GM12864 (cell line): Measurements from ENCODE around the gene UGT1A10.
"Not testable (repeated sequence)": the region's sequence is repeated elsewhere in the genome, so short reads cannot be mapped to it uniquely, and the experiment has no call there.

Source experiments
- DNase-seq: peaks from one replicate; pipeline ENCODE4 v3.0.0-alpha.2; 2011; ENCODE audit warnings: low read depth
- H3K4me3 ChIP-seq: 2 replicates; pipeline ENCODE4 v1.5.1; 2011; ENCODE audit warnings: mild to moderate bottlenecking, low read depth, low read length, control low read depth
- TF ChIP-seq, protein P1 (sequence below): IDR thresholded peaks from 2 replicates; pipeline ENCODE4 v1.5.1; 2011; ENCODE audit warnings: low read depth, mild to moderate bottlenecking, moderate library complexity, low read length, control low read depth, inconsistent platforms; ENCODE audit errors: missing control alignments

Gene UGT1A10

DNA sequence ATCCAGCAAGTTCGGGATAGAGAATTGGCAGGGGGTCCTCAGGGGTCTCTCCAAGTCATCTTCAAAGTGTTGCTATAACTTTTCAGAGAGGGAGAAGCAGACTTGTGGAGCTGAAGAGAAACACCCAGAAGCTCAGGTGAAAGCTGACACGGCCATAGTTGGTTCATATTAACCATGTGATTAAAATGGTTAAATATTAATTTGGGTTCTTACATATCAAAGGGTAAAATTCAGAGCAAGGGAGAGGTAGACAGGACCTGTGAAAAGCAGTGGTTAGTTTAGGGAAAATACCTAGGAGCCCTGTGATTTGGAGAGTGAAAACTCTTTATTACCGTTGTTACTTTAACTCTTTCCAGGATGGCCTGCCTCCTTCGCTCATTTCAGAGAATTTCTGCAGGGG, 56.4 kb downstream of the UGT1A10 start, which contains the start of gene UGT1A6:
Gene UGT1A6, plus strand, starts transcription at position 243 of the 400 bp plus-strand sequence. Its CDS starts 115 bp downstream, at position 358.
- no peak for DNase-seq
- H3K4me3 ChIP-seq: no peak within 1 kb of the TSS
- TF ChIP-seq, protein P1, sequence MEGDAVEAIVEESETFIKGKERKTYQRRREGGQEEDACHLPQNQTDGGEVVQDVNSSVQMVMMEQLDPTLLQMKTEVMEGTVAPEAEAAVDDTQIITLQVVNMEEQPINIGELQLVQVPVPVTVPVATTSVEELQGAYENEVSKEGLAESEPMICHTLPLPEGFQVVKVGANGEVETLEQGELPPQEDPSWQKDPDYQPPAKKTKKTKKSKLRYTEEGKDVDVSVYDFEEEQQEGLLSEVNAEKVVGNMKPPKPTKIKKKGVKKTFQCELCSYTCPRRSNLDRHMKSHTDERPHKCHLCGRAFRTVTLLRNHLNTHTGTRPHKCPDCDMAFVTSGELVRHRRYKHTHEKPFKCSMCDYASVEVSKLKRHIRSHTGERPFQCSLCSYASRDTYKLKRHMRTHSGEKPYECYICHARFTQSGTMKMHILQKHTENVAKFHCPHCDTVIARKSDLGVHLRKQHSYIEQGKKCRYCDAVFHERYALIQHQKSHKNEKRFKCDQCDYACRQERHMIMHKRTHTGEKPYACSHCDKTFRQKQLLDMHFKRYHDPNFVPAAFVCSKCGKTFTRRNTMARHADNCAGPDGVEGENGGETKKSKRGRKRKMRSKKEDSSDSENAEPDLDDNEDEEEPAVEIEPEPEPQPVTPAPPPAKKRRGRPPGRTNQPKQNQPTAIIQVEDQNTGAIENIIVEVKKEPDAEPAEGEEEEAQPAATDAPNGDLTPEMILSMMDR: no peak

- DNase-seq: no peak
- H3K4me3 ChIP-seq: no peak overlapping the region
- TF ChIP-seq, protein P1: no peak
Observed at GRCh38 chr2:233693963-233694362, 57.7 kb downstream of the UGT1A10 start.

GRCh38 chr2:233698740-233699139, 62.5 kb downstream of the UGT1A10 start:
- TF ChIP-seq, protein P1: no peak
- no peak for DNase-seq
- no peak overlapping the region for H3K4me3 ChIP-seq

- TF ChIP-seq, protein P1: no peak
- no peak for DNase-seq
- no peak overlapping the region for H3K4me3 ChIP-seq
Observed at GRCh38 chr2:233699424-233700027, 63.3 kb downstream of the UGT1A10 start.

- DNase-seq: no peak
- TF ChIP-seq, protein P1: no peak
- H3K4me3 ChIP-seq: no peak overlapping the region
Observed at GRCh38 chr2:233700028-233700635, 63.9 kb downstream of the UGT1A10 start.

- DNase-seq: not testable (repeated sequence)
Observed at GRCh38 chr2:233700842-233701241, 64.6 kb downstream of the UGT1A10 start.

GRCh38 chr2:233702238-233702637, 66.0 kb downstream of the UGT1A10 start:
- DNase-seq: no peak
- TF ChIP-seq, protein P1: no peak
- H3K4me3 ChIP-seq: no peak overlapping the region

More at GRCh38 chr2:233700842-233701241, 64.6 kb downstream of the UGT1A10 start:
- H3K4me3 ChIP-seq: not testable (repeated sequence)
